ENCODE measurements around the gene TAGLN. TPM values are rescaled to one million over a fixed set of nuclear protein-coding genes. Genes with fewer than 3 reads are reported as not detected.
A peak's percentile ranks its signal among the peaks of the same experiment; 100 is the strongest.

TAGLN gene
- total RNA-seq, 4 donors from 2014 or later: 899 to 4,235 (median 1,393) TPM

DNA sequence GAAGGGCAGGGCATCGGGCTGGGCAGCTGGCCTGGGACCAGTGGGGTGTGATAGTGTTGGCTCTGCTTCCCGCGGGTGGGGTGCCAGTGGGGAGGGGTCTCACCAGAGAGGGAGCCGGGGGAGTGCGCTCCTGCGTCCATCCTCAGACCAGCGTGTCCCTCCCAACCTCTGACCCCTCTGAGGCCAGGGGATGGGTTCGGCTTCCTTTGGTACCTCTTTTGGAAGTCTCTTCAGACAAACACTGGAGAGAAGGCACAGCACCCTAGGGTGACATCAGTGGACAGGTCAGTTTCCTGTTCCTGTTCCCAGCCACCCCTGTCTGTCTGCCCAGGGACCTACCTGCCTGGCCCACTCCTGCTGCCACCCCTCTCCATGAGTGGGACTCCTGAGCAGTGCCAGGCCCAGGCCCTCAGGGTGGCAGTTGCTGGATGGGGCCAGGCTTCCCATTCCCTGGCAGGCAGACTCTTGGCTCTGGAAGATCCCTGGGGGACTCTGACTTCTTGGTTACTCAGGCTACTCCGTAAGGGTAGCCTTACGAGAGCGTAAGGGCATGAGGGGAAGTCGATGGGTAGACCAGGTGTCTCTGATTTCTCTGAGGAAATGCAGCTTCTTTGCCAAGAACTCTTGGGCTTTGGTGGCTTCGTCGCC, 2.6 kb downstream of the TAGLN start:
- H3K27me3 ChIP-seq: no peaks in the 10 kb centered on the region
- WGBS, 2 donors (ENCODE audit: low coverage in 1 of 2): 56% methylated on average over 14 of the region's 14 CpGs; no CpG with 5 or more reads in 1 of the 2 donors
- DNase-seq: no peak

DNA sequence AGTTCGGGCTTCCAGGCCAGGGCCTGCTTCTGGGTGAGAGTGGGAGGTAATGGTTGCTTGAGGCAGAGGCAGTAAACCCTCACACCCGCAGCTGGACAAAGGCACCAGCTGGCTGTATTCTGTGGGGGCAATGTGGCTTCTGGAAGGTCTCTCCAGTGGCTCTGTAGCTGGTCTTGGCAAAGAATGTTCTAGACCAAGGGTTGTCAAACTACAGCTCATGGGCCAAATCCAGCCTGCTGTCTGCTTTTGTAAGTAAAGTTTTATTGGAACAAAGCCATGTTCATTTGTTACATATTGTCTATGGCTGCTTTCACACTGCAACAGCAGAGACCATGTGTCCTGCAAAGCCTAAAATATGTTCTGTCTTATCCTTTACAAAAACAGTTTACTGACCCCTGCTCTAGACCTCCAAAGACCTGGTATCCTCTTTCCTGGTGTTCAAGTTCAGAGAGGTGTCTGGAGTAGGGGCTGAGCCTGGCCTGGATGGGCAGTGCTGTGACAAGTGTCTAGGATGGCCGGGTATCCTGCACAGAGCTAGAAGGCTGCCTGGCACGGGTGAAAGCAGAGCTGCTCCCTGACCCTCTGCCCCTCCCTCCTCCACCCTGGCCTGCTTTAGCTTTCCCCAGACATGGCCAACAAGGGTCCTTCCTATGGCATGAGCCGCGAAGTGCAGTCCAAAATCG, 3.4 kb downstream of the TAGLN start:
- H3K4me1 ChIP-seq: peaks cover 10 to 43% (median 15%) of the 10 kb centered on the region in 4 donors
- intact Hi-C loops (cut with DNase I; ENCODE audit: low total_unique reads): no loop called here
- in situ Hi-C loops (cut with MboI; ENCODE audit: low pct_ligation_motif_present in 1 of 4, low pct_unique_long_range_greater_than_20kb in 1 of 4, low sequenced_read_pairs in 3 of 4): no loop called here
- no peaks in the 10 kb centered on the region for H3K27me3 ChIP-seq
- no peaks in the 10 kb centered on the region for H3K9me3 ChIP-seq
- H3K27ac ChIP-seq: peak overlapping the region; percentile 84 to 96 (median 88)
- no peak for DNase-seq
- peaks cover 0 to 10% (median 0%) of the 10 kb centered on the region in 4 donors for H3K36me3 ChIP-seq
- WGBS, 2 donors (ENCODE audit: low coverage in 1 of 2): 69% methylated on average over 7 of the region's 7 CpGs; no CpG with 5 or more reads in 1 of the 2 donors
- H3K4me3 ChIP-seq: peak overlapping the region; percentile 34 to 55 (median 45)
- TF ChIP-seq POLR2A (IDR thresholded peaks at IDR 0.05): no peak
- TF ChIP-seq POLR2AphosphoS5 (IDR thresholded peaks at IDR 0.05): peak in 1 of 3 donors; percentile 47

More for the DNA sequence above, 2.6 kb downstream of the TAGLN start:
- TF ChIP-seq POLR2AphosphoS5 (IDR thresholded peaks at IDR 0.05) (peak in 1 of 3 donors; percentile 19), POLR2A (IDR thresholded peaks at IDR 0.05) (no peak)
- H3K4me3 ChIP-seq: peak overlapping the region; percentile 34 to 55 (median 45)
- intact Hi-C loops (cut with DNase I; ENCODE audit: low total_unique reads): no loop called here
- in situ Hi-C loops (cut with MboI; ENCODE audit: low pct_ligation_motif_present in 1 of 4, low pct_unique_long_range_greater_than_20kb in 1 of 4, low sequenced_read_pairs in 3 of 4): no loop called here
- peaks cover 0 to 10% (median 0%) of the 10 kb centered on the region in 4 donors for H3K36me3 ChIP-seq
- H3K27ac ChIP-seq: peak overlapping the region; percentile 84 to 96 (median 88)
- H3K4me1 ChIP-seq: peaks cover 11 to 51% (median 21%) of the 10 kb centered on the region in 4 donors
- H3K9me3 ChIP-seq: no peaks in the 10 kb centered on the region

GRCh38 chr11:117203069-117203407, 3.9 kb downstream of the TAGLN start:
- H3K27ac ChIP-seq: peak overlapping the region; percentile 84 to 96 (median 88)
- no peaks in the 10 kb centered on the region for H3K9me3 ChIP-seq
- no peaks in the 10 kb centered on the region for H3K27me3 ChIP-seq
- in situ Hi-C loops (cut with MboI; ENCODE audit: low pct_ligation_motif_present in 1 of 4, low pct_unique_long_range_greater_than_20kb in 1 of 4, low sequenced_read_pairs in 3 of 4) (no loop called here), intact Hi-C loops (cut with DNase I; ENCODE audit: low total_unique reads) (no loop called here)
- peak overlapping the region in 3 of 4 donors; percentile 34 to 47 (median 43) for H3K4me3 ChIP-seq
- peaks cover 7 to 38% (median 10%) of the 10 kb centered on the region in 4 donors for H3K4me1 ChIP-seq
- TF ChIP-seq POLR2A (IDR thresholded peaks at IDR 0.05) (no peak), CTCF (IDR thresholded peaks at IDR 0.05) (no peak), POLR2AphosphoS5 (IDR thresholded peaks at IDR 0.05) (peak in 2 of 3 donors; percentile 10 to 38), EP300 (IDR thresholded peaks at IDR 0.05; ENCODE audit: low read depth) (no peak)
- WGBS, 2 donors (ENCODE audit: low coverage in 1 of 2): 71% methylated on average over 10 of the region's 10 CpGs; no CpG with 5 or more reads in 1 of the 2 donors
- no peak for DNase-seq
- H3K36me3 ChIP-seq: peaks cover 0 to 10% (median 0%) of the 10 kb centered on the region in 4 donors

DNA sequence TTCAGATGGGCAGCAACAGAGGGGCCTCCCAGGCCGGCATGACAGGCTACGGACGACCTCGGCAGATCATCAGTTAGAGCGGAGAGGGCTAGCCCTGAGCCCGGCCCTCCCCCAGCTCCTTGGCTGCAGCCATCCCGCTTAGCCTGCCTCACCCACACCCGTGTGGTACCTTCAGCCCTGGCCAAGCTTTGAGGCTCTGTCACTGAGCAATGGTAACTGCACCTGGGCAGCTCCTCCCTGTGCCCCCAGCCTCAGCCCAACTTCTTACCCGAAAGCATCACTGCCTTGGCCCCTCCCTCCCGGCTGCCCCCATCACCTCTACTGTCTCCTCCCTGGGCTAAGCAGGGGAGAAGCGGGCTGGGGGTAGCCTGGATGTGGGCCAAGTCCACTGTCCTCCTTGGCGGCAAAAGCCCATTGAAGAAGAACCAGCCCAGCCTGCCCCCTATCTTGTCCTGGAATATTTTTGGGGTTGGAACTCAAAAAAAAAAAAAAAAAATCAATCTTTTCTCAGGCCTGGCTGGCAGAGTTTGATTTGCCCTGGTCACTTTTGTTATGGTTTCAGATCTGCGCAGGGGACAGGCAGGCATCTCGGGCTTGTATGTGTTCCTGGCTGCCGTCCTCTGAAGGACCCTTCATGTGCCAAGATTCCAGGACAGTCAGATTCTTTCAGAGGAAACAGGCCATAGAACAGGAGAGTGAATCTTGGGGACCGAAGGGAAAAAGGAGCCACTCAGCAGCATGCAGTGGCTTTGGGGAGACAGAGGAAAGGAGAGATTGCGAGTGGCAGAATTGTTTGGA, 5.3 kb downstream of the TAGLN start:
- TF ChIP-seq POLR2A (IDR thresholded peaks at IDR 0.05) (no peak), POLR2AphosphoS5 (IDR thresholded peaks at IDR 0.05) (peak in 2 of 3 donors; percentile 20 to 35)
- Histone ChIP-seq H3K4me3 (peak overlapping the region in 2 of 4 donors; percentile 43 to 47), H3K36me3 (peaks cover 0 to 10% (median 0%) of the 10 kb centered on the region in 4 donors), H3K9me3 (no peaks in the 10 kb centered on the region), H3K27me3 (no peaks in the 10 kb centered on the region), H3K4me1 (peaks cover 0 to 29% (median 0%) of the 10 kb centered on the region in 4 donors), H3K27ac (peak overlapping the region; percentile 84 to 96 (median 88))
- intact Hi-C loops (cut with DNase I; ENCODE audit: low total_unique reads) (loop anchor here (5.0 kb wide), 1 partner anchor 72 kb away; no protein-coding TSS in a partner anchor), in situ Hi-C loops (cut with MboI; ENCODE audit: low pct_ligation_motif_present in 1 of 4, low pct_unique_long_range_greater_than_20kb in 1 of 4, low sequenced_read_pairs in 3 of 4) (no loop called here)
- 70 to 100% methylated on average over 1 to 15 of the region's 17 CpGs for WGBS, 2 donors (ENCODE audit: low coverage in 1 of 2)
- DNase-seq: no peak

- no peak for DNase-seq
- no peak overlapping the region for H3K4me3 ChIP-seq
- intact Hi-C loops (cut with DNase I; ENCODE audit: low total_unique reads) (loop anchor here (5.0 kb wide), 1 partner anchor 73 kb away; no protein-coding TSS in a partner anchor), in situ Hi-C loops (cut with MboI; ENCODE audit: low pct_ligation_motif_present in 1 of 4, low pct_unique_long_range_greater_than_20kb in 1 of 4, low sequenced_read_pairs in 3 of 4) (no loop called here)
- H3K27ac ChIP-seq: peak overlapping the region; percentile 84 to 96 (median 88)
- peaks cover 0 to 29% (median 0%) of the 10 kb centered on the region in 4 donors for H3K4me1 ChIP-seq
- no peaks in the 10 kb centered on the region for H3K9me3 ChIP-seq
- peaks cover 0 to 10% (median 0%) of the 10 kb centered on the region in 4 donors for H3K36me3 ChIP-seq
- no peak for TF ChIP-seq CTCF (IDR thresholded peaks at IDR 0.05)
- peak in 2 of 3 donors; percentile 51 to 65 for TF ChIP-seq POLR2AphosphoS5 (IDR thresholded peaks at IDR 0.05)
- 68 to 80% methylated on average over 2 to 11 of the region's 11 CpGs for WGBS, 2 donors (ENCODE audit: low coverage in 1 of 2)
- H3K27me3 ChIP-seq: no peaks in the 10 kb centered on the region
Measured at GRCh38 chr11:117205211-117205818, 6.1 kb downstream of the TAGLN start.
